GM21447 (cell line): ENCODE data around the gene SH3BGR.
"Not testable (repeated sequence)": the region's sequence is repeated elsewhere in the genome, so short reads cannot be mapped to it uniquely, and the experiment has no call there.

Source experiments
- ATAC-seq: cut with Tn5 transposase; IDR thresholded peaks from one replicate; pipeline ENCODE4 v1.9.1; 2021; ENCODE audit not compliant: unreplicated experiment

SH3BGR gene

DNA sequence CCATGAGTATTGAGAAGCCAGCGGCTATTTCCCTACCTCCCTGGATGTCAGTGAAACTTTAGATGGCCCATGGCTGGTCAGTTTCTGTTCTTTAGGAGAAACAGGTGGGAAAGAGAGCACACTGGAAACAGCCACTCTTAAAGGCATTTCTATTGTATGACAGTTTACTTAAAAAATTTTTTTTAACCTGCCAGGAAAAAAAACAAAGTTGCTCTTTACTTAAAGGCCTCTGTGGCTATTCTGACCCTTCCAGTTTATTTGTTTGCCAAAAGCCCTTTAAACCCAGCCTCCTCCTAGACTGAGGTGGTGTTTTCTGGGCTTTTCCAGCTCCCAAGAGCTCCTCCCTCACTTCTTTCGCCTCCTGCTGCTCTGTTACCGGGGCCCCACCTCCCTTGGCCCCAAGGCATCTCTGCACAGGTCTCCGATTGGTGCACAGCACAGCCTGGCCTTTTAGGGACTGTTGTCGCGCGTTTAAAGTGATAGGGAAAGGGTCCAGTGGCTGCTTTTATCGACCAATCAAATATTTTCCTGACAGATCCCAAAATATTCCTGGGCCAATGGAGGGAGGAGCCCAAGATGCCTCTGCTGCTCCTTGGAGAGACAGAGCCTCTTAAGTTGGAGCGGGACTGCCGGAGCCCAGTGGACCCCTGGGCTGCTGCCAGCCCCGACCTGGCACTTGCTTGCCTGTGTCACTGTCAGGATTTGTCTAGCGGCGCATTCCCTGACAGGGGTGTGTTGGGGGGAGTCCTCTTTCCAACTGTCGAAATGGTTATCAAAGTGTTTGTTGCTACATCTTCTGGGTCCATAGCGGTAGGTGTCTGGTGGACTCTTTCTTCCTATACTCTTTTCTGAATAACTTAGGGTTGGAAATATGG is at the start of gene SH3BGR:
SH3BGR (plus strand) TSS at position 639 of the 875 bp plus-strand sequence; CDS start at position 766, 127 bp downstream.
- ATAC-seq = no peak

DNA sequence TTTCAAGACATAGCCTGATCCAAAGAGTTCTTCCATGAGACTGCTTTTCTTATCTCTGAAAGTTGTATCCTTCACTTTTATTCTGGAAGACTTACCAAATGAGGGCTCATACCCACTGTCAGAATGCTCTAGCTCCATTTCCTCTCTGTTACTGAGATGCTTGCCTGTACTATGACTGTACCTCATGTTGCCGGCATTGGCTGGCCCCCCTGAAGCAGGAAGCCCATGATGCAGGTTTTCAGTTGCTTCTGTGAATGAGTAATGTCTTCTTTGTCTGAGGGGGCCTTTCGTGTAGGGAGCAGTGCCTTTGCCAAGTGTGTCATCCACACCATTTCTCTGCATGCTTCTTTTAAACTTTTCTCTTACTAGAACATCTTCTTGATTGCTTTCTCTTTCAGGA is 45.7 kb upstream of the SH3BGR start:
- no peak for ATAC-seq

DNA sequence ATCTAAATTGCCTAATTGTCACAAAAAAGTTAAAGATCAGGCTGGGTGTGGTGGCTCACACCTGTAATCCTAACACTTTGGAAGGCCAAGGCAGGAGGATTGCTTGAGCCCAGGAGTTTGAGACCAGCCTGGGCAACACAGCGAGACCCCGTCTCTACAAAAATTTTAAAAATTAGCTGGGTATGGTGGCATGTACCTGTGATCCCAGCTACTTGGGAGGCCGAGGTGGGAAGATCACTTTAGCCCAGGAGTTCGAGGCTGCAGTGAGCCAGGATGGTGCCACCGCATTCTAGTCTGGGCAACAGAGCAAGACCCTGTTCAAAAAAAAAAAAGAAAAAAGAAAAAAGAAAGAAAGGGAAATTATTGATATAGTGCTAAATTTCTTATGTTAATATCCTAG is 32.6 kb upstream of the SH3BGR start:
- not testable (repeated sequence) for ATAC-seq

DNA sequence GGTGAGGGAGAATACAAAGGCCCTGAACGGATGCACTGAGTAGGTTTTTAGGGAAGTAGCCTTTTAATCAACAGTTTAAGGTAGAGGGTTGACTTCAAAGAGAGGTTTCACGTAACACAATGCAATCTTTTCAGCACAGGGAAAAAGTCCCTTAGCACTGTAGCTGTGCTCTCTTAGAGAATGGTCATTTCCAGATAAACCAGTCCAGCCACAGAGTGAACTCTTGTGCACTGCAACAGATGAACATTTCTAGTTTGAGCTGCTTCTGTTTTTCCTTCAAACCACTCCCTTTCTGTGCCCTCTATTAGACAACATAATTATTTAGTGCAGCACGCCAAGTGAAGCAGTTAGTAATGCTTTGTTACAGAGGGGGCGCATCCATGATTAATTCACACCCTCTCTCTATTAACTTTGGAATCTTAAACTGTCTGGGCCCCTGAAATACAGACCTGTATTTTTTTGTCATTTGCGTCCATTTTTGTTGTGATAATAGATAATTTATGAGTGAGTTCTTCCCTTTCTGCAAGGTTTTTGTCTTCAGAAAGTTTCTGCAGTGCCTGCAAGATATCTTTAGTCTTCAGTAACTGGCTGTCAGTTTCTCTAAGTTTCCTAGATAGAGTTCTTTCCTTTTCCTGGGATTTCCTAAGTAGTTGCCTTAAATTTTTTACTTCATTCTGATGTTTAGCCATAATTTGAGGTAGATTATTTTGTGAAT is 29.1 kb upstream of the SH3BGR start:
- ATAC-seq = no peak

DNA sequence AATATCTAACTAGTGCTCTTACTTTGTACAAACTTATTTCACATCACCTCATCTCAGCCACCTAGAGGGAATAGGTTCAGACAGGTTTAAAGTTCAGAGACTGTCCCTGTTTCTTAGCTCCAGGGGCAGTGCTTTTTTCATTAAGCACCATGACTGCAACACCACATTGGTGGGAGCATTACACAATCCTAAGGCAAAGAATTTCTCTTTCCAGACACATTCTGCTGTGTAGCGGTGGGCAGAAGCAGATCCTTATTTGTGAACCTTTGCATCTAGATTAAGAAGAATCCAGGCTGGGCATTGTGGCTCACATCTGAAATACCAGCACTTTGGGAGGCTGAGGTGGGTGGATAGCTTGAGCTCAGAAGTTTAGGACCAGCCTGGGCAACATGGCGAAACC is 22.3 kb upstream of the SH3BGR start:
- no peak for ATAC-seq

DNA sequence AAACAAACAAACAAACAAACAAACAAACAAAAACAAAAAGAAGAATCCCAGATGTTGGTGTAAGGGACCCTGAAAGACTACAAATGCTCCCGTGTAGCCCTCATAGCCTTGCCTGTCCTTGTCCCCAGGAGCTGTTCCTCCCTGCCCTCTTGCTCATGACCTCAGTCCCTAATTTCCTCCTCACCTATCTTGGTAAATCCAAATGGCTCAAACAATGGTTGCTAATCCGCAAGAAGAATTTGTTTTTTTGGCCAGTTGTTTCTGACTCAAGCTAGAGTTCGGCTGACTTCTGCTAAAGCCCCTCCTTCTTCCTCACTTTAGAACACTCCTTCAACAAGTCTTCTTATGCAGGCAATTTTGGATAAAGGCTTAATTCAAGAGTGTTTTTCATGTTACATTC is 21.8 kb upstream of the SH3BGR start:
- no peak for ATAC-seq

DNA sequence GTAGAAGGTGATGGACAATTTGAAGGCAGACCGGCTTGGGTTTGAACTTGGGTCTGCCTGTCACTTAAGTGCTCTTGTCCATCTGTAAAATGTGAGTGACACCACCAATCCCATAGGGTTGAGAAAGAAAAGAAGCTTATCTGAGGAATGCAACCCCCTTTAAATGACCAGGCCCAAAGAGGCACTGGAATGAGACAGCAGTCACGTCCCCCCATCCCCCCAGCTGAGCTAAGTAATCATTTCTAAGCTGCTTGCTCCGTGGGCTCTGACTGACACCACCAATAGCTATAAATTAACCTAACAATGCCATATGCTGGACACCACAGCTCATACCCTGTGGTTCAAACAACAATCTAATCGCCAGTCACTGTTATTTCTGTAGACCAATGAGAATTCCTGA is 21.3 kb upstream of the SH3BGR start:
- no peak for ATAC-seq

DNA sequence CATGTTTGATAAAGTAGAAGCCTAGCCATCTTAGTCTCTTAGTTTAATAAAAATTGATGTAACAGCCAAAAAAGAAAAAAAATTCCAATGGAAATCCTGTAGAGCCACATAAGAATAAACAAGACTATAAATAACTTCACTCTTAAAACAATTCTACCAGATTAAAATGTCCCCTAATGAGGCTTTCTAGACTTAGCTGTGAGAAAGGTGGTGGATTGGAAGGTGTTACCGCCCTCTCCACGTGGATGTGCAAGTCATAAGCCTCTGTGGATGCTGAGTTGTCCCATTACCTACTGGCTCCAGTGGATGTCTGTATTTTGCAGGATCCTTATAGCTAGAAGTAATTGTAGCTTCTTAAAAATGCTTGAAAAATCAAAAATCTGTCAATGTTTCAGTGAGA is 20.8 kb upstream of the SH3BGR start:
- ATAC-seq = no peak

DNA sequence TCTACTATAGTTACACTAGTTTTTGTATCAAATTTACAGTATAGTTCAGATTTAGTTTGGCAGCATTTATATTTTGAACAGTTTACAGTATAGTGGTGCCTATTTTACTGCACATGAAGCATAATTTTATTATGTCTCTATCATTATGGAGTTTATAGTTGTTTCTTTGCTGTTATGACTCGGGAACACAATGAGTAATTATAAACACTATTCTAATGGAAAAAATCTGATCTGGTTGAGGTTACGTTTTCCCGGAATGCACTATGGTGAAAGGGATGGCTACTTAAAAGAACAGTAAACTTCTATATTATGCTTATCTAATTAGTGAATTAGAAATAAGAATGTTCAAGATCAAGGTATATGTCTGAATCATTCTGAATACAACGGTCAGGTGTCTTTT is 16.8 kb upstream of the SH3BGR start:
- no peak for ATAC-seq

DNA sequence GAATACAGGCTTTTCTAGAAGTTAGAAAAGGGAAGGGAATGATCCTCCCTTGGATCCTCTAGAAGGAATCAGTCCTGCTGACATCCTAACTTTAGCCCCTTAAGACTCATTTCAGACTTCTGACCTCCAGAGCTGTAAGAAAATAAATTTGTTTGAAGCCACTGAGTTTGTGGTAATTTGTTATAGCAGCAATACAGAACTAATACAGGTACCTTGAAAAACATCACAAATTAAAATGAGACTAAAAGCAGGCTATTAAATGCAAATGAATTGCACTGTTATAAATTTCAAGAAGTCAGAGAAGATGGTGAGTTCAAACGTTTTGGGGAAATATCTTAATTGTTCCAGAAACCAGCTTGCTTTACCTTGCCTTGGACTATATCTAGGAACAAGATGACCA is 12.5 kb upstream of the SH3BGR start:
- ATAC-seq = no peak

DNA sequence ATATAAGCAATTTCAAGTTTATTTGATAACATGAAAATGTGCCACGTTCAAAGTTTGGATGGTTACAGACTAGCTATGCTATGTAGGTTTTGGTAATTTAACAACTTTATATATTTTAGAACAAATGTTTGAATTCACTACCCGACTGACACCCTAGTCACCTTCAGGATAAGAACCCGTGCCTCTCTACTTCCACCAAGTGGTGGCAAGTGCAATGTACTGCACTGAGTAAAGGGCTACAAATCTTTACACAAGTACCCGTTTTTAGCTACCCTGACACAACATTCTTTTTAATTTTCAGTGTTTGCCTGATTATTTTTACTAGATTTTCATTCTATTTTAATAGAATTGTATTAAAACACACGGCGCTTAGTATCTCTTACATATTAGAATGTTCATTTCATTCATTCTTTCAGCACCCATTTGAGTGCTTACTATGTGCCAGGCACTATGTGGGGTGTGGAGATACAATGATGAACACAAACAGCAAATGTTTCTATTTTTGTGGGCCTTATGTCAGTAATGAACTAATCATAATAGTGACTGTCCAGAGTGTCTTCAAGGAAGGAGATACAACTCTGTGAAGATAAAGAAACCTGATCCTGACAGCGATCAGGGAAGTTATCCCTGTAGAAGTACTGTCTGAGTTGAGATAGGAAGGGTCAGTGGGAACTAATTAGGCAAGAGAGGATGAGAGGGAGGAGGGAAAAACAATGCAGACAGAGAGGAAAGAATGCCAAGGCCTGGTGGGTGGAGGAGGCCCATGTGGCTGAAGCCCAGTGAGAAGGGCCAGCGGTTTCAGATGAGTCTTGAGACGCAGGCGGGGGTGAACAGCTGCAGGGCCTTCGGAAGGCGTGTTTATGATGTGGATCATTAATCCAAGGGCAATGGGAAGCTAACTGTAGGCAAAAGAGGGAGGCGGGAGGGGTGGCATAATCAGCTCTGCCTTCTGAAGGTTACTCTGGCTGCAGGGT is 10.0 kb upstream of the SH3BGR start:
- no peak for ATAC-seq

DNA sequence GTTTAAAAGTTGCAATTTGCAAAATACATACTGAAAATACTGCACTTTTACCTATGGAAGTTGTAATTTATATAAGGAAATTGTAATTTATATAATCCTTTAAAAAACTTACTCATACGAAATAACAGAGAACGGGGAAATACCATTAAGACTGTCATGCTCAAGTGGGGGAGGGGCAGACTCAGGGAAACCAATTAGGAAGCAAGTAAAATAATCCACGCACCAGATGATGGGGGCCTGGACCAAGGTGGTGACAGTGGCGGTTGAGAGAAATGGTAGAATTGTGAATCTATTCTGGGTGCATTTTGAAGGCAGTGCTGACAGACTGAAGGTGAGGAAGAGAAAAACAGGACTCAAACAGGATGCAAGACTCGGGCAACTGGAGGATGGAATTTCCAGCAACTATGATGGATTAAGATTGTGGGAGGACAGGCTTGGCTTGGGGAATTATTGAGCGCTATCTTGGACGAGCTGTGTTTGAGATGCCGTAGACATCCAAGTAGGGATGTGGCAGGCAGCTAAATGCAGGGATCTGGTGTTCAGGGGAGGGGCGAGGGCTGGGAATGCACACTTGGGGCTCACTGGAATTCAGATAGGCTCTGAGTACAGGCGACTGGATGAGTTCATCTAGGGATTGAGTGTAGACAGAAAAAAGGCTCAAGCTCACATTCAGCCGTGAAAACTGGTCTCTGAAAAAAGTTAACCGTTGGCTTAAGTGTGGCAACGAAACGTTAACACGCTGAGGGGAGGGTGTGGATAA is 7.2 kb upstream of the SH3BGR start:
- ATAC-seq = no peak

DNA sequence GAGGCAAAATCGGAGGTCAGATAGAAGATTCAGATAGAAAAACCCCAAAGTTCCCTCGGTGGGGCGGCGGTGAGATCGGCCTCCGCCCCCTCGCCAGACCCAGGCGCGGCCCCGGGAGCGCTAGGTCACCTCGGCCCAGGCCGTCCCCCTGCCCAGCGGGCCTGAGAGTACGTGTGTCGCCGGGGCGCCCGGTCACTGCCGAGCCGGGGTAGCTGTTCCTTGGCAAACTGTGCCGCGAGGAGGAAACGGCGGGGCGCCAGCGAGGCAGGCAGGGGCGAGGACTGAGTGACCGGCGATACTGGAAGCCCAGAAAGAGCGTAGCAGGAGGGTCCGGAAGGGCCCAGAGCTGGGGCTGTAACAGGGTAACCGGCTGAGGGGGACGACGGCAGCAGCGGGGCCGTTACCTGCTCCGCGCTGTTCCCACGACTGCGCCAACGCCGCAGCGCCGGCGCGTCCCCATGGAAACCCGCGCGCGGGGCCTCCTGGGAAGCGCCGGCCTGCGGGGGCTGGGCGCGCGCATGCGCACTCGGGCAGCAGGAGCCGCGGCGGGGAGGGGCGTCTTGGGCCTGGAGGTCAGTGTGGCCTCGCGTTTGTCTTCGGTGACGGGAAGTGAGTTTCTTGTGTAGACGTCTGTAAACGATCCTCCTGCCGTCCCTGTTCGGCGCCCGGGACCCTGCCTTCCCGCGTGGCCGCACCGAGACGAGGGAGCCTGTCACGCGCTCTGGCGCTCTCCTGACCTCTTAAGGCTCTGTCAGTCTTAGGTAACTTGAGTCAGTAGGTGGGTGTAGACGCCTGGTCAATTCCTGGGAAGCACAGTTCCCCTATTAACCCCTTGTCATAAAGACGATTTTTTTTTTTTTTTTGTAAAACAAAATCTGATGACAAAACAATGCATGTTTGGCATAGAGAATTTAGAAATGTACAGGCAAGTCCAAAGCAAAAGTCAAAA is 6.2 kb upstream of the SH3BGR start, which contains the start of gene LCA5L:
LCA5L (minus strand) TSS at position 458 of the 949 bp plus-strand sequence. CDS start 17,285 bp downstream, outside the sequence.
- peak; percentile 82 for ATAC-seq

DNA sequence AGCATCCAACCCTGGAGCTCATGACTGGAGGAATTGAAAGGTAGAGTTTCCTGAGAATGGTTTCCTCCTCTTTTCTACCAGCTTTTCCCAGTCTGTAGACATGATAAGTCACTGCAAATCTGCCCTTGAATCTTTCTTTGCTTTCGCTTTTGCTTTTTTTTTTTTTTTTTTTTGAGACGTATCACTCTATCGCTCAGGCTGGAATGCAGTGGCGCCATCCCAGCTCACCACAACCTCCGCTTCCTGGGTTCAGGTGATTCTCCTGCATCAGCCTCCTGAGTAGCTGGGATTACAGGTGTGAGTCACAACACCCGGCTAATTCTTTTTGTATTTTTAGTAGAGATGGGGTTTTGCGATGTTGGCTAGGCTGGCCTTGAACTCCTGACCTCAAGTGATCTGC is 4.5 kb upstream of the SH3BGR start:
- no peak for ATAC-seq

DNA sequence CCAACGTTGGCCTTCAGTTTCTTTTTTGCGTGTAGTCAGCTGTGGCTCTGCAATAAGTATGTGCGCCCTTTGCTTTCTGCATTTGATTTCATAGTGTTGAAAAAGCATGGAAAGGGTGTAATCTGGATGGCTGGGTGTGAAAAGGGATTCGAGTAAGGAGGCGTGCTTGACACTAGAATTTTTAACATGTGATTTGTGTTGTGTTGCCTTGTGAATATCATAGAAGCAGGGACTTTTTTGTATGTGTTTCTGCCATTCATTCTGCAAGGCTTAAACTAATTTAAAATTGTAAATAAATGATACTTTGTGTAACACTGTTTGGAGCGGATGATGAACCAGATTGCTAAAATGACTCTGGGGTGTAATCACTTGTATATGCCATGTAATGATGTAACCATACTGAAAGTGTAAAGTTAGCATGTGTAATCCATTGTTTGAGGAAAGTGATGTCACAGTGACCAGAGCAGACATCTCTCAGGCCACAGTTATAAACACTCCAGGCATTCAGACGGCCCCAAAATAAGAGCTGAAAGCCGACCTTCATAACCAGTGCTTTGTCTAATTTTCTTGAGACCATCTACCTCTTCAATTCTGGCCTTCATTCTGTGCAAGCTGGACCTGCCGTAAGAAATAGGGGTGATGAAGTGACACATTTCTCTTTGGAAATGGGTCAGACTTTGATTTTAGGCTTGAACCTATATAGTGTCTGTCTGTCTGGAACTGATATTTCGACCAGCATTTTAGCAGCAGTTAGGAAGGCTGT is 618 bp downstream of the SH3BGR start:
- ATAC-seq = no peak

DNA sequence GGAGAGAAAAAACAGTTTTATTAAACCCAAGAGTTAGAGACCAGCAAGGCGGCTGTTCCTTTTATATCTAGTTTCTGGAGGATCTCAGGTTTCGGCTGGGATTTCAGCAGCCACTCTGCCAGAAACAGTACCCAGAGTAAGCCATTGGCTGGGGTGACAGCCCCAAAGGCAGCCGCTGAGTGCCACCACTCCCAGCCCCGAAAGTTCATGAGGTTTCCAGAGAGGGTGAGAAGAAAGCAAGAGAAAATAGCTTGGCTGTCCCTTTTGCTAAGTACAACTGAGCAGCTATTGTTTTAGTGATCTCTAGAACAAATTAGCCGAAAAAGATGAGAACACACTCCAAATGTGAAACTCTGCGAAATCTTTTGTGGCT is 1.2 kb downstream of the SH3BGR start:
- no peak for ATAC-seq

DNA sequence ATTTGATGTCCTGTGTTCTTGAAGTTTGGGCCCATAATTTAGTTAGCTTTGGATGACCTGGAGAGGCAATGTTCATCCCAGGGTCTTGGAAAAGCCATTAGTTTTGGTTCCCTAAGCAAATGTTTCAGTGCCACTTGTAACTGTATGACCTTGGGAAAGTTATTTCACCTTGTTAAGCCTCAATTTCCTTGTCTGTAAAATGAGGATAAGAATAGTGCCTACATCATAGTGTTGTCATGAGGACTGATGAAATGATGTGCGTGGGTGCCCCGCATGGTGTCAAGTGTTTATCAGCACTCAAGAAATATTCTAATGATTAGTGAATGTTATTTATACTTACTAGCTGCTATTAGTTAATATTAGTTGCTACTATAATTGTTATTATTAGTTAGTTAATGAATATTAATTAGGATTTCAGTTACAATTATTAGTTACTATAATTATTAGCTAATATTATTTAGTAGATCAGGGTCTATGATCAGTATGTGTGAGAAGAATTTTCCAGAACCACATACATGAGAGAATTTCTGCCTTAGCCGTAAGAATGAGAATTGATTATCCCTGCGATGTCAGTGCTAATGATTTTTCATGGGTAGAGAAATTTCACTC is 1.9 kb downstream of the SH3BGR start:
- no peak for ATAC-seq
